IPS-18c (cell line): Measurements from ENCODE around the gene SEMA5A.

Source experiments
- H3K4me3 ChIP-seq: 2 replicates; pipeline ENCODE4 v1.7.0; 2013; ENCODE audit warnings: low read depth, mild to moderate bottlenecking, low read length, moderate library complexity; ENCODE audit not compliant: insufficient read depth
- H3K9me3 ChIP-seq: one replicate; pipeline ENCODE4 v1.6.1; 2013; ENCODE audit warnings: mild to moderate bottlenecking, low read length, moderate library complexity; ENCODE audit not compliant: control insufficient read depth, insufficient read depth

The SEMA5A gene

GRCh38 chr5:9151684-9152427, 394.0 kb downstream of the SEMA5A start:
- Histone ChIP-seq H3K9me3 (no peaks in the 10 kb centered on the region), H3K4me3 (no peak overlapping the region)

GRCh38 chr5:9149988-9150387, 395.9 kb downstream of the SEMA5A start:
- H3K4me3 ChIP-seq = no peak overlapping the region
- no peaks in the 10 kb centered on the region for H3K9me3 ChIP-seq

- Histone ChIP-seq H3K4me3 (no peak overlapping the region), H3K9me3 (no peaks in the 10 kb centered on the region)
These were observed 397.6 kb downstream of the SEMA5A start for GRCh38 chr5:9148242-9148641.

GRCh38 chr5:9140711-9141110, 405.2 kb downstream of the SEMA5A start:
- no peak overlapping the region for H3K4me3 ChIP-seq
- H3K9me3 ChIP-seq = no peaks in the 10 kb centered on the region

- H3K4me3 ChIP-seq = no peak overlapping the region
- H3K9me3 ChIP-seq = no peaks in the 10 kb centered on the region
These were observed 405.7 kb downstream of the SEMA5A start for GRCh38 chr5:9140202-9140601.

GRCh38 chr5:9139344-9139743, 406.5 kb downstream of the SEMA5A start:
- Histone ChIP-seq H3K4me3 (no peak overlapping the region), H3K9me3 (no peaks in the 10 kb centered on the region)

- Histone ChIP-seq H3K4me3 (no peak overlapping the region), H3K9me3 (no peaks in the 10 kb centered on the region)
These were observed 417.7 kb downstream of the SEMA5A start for GRCh38 chr5:9128136-9128535.

GRCh38 chr5:9126490-9126889, 419.4 kb downstream of the SEMA5A start:
- Histone ChIP-seq H3K9me3 (no peaks in the 10 kb centered on the region), H3K4me3 (no peak overlapping the region)

- H3K9me3 ChIP-seq = no peaks in the 10 kb centered on the region
- H3K4me3 ChIP-seq = no peak overlapping the region
These were observed 420.0 kb downstream of the SEMA5A start for GRCh38 chr5:9125852-9126251.

GRCh38 chr5:9124838-9125237, 421.0 kb downstream of the SEMA5A start:
- no peak overlapping the region for H3K4me3 ChIP-seq
- no peaks in the 10 kb centered on the region for H3K9me3 ChIP-seq

- Histone ChIP-seq H3K4me3 (no peak overlapping the region), H3K9me3 (no peaks in the 10 kb centered on the region)
These were observed 421.8 kb downstream of the SEMA5A start for GRCh38 chr5:9124071-9124470.

GRCh38 chr5:9122528-9122927, 423.3 kb downstream of the SEMA5A start:
- Histone ChIP-seq H3K9me3 (no peaks in the 10 kb centered on the region), H3K4me3 (no peak overlapping the region)

GRCh38 chr5:9121597-9121996, 424.3 kb downstream of the SEMA5A start:
- Histone ChIP-seq H3K4me3 (no peak overlapping the region), H3K9me3 (no peaks in the 10 kb centered on the region)

- no peak overlapping the region for H3K4me3 ChIP-seq
- H3K9me3 ChIP-seq = no peaks in the 10 kb centered on the region
These were observed 427.0 kb downstream of the SEMA5A start for GRCh38 chr5:9118852-9119251.

GRCh38 chr5:9115093-9115492, 430.8 kb downstream of the SEMA5A start:
- no peaks in the 10 kb centered on the region for H3K9me3 ChIP-seq
- no peak overlapping the region for H3K4me3 ChIP-seq

- Histone ChIP-seq H3K4me3 (no peak overlapping the region), H3K9me3 (no peaks in the 10 kb centered on the region)
These were observed 433.2 kb downstream of the SEMA5A start for GRCh38 chr5:9112520-9113291.

GRCh38 chr5:9108162-9108561, 437.7 kb downstream of the SEMA5A start:
- Histone ChIP-seq H3K9me3 (no peaks in the 10 kb centered on the region), H3K4me3 (no peak overlapping the region)

GRCh38 chr5:9105851-9106250, 440.0 kb downstream of the SEMA5A start:
- Histone ChIP-seq H3K9me3 (no peaks in the 10 kb centered on the region), H3K4me3 (no peak overlapping the region)
